ENCODE results near the gene GLTP. TPM values are rescaled to one million over a fixed set of nuclear protein-coding genes. Genes with fewer than 3 reads are reported as not detected.
"Not testable (repeated sequence)": the region's sequence is repeated elsewhere in the genome, so short reads cannot be mapped to it uniquely, and the experiment has no call there.

Gene GLTP
- total and polyA plus RNA-seq, 12 donors: 18.0 to 28.0 (median 21.9) TPM

DNA sequence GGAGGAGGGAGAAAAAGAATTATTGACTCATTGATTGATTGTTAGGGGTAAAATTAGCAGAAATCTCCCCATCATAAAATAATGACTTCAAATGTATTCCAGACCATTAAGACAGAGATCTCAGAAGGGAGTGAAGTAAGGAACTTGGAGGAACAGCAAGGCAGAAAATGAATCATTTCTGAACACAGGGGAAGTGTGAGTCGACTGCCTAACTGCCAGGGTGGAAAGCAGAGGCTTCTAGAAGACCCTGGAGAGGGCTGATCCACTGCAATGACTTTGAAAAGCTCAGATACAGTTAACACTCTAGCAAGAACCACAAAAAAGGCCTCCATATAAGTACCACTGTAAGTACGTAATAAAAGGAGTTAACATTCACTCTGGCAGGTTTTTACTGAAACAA, 9.7 kb downstream of the GLTP start:
- H3K27ac ChIP-seq: no peak overlapping the region
- H3K4me1 ChIP-seq: peaks cover 0 to 31% (median 11%) of the 10 kb centered on the region in 9 donors
- intact Hi-C loops (cut with DNase I): loop anchor here in 1 of 10 donors (10.0 kb wide), 1 partner anchor 276 kb away; no protein-coding TSS in a partner anchor
- ATAC-seq (no peak), DNase-seq (no peak)
- TF ChIP-seq, protein P1, sequence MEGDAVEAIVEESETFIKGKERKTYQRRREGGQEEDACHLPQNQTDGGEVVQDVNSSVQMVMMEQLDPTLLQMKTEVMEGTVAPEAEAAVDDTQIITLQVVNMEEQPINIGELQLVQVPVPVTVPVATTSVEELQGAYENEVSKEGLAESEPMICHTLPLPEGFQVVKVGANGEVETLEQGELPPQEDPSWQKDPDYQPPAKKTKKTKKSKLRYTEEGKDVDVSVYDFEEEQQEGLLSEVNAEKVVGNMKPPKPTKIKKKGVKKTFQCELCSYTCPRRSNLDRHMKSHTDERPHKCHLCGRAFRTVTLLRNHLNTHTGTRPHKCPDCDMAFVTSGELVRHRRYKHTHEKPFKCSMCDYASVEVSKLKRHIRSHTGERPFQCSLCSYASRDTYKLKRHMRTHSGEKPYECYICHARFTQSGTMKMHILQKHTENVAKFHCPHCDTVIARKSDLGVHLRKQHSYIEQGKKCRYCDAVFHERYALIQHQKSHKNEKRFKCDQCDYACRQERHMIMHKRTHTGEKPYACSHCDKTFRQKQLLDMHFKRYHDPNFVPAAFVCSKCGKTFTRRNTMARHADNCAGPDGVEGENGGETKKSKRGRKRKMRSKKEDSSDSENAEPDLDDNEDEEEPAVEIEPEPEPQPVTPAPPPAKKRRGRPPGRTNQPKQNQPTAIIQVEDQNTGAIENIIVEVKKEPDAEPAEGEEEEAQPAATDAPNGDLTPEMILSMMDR (IDR thresholded peaks at IDR 0.05): no peak
- H3K9me3 ChIP-seq: no peaks in the 10 kb centered on the region
- H3K4me3 ChIP-seq: no peak overlapping the region
- WGBS, 2 donors: 68 to 76% methylated on average over 2 of the region's 2 CpGs
- no peaks in the 10 kb centered on the region for H3K27me3 ChIP-seq
- peaks cover 0 to 14% (median 4%) of the 10 kb centered on the region in 9 donors for H3K36me3 ChIP-seq

- TF ChIP-seq, protein P1 (IDR thresholded peaks at IDR 0.05): no peak
- ATAC-seq (no peak), DNase-seq (no peak)
- Histone ChIP-seq H3K9me3 (no peaks in the 10 kb centered on the region), H3K27me3 (no peaks in the 10 kb centered on the region), H3K4me1 (peaks cover 0 to 52% (median 23%) of the 10 kb centered on the region in 9 donors), H3K4me3 (no peak overlapping the region), H3K27ac (no peak overlapping the region), H3K36me3 (peaks cover 0 to 14% (median 4%) of the 10 kb centered on the region in 9 donors)
- WGBS, 2 donors: 85 to 91% methylated on average over 9 of the region's 9 CpGs
- intact Hi-C loops (cut with DNase I): no loop called here
Measured at GRCh38 chr12:109868182-109869051, 11.9 kb downstream of the GLTP start.

DNA sequence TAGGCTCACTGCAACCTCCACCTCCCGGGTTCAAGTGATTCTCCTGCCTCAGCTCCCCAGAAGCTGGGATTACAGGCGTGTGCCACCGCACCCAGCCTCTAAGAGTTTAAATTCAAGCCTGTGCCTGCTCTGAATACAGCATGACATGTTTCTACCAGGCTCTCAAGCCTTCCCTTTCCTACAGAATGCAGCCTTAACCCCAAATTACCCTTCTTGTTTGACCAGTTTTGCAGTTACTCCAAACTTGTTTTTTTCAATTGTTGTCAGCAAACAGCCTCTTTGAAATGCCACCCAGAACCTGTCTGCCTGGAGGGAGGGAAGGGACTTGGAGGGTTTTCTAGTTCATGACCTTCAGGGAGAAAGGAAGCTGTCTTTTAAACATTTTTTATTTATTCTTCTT, 15.4 kb downstream of the GLTP start:
- Histone ChIP-seq H3K4me1 (peaks cover 0 to 28% (median 12%) of the 10 kb centered on the region in 9 donors), H3K4me3 (no peak overlapping the region), H3K27me3 (no peaks in the 10 kb centered on the region), H3K9me3 (no peaks in the 10 kb centered on the region), H3K36me3 (peaks cover 0 to 23% (median 0%) of the 10 kb centered on the region in 9 donors), H3K27ac (peak overlapping the region in 1 of 10 donors; percentile 52)
- WGBS, 2 donors: 88 to 94% methylated on average over 3 of the region's 3 CpGs
- TF ChIP-seq, protein P1 (IDR thresholded peaks at IDR 0.05): no peak
- ATAC-seq: no peak
- no peak for DNase-seq
- intact Hi-C loops (cut with DNase I): no loop called here

DNA sequence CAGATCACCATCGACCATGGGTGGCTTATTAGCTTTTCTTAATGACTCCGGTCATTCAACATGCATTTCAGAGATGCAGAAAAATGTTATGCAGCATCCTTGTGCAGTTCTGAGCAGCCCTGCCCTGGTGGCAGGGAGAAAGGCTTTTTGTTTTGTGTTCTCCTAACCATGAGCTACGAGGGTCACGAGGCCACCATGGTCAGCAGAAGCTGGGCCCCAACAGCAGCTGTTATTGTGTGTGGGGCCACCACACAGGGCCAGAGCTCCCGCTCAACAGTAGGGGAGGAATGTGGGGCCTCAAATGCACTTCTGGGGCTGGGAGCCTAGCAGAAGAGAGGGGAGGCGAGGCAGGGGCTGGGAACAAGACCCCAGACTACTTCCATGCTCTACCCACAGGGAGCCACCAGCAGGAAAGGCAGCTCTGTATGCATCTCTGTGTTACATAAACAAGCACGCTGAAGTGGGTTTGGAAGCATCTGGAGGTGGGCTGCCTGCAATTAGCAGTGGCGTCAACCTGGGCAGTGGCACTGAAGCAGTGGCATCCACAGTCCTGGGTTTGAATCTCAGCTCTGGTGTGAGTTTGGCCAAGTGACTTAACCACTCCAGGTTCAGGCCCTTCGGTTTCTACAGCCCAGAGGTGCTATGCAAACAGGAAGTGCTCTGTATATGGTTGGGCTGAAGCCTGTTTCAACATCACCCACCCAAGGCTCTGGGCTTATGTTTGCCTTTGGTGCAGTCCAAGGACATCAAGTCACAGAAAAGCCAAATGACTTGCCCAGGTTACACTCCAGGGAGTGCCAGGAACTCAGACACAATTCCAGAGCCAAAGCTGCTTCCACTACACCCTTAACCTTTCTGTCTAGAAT, 16.3 kb downstream of the GLTP start:
- Histone ChIP-seq H3K9me3 (no peaks in the 10 kb centered on the region), H3K4me1 (peaks cover 0 to 21% (median 12%) of the 10 kb centered on the region in 9 donors), H3K27me3 (no peaks in the 10 kb centered on the region), H3K36me3 (peaks cover 0 to 24% (median 0%) of the 10 kb centered on the region in 9 donors), H3K27ac (peak overlapping the region in 1 of 10 donors; percentile 52), H3K4me3 (no peak overlapping the region)
- no peak for DNase-seq
- 78 to 80% methylated on average over 9 of the region's 9 CpGs for WGBS, 2 donors
- peak in 4 of 8 donors; percentile 29 to 80 (median 63) for ATAC-seq
- intact Hi-C loops (cut with DNase I): no loop called here
- TF ChIP-seq, protein P1 (IDR thresholded peaks at IDR 0.05): no peak

GRCh38 chr12:109862491-109862890, 17.9 kb downstream of the GLTP start:
- ATAC-seq; intact Hi-C loops (cut with DNase I); H3K4me3 ChIP-seq; H3K27ac ChIP-seq; H3K9me3 ChIP-seq; DNase-seq; H3K27me3 ChIP-seq: not testable (repeated sequence)
- peaks cover 0 to 39% (median 10%) of the 10 kb centered on the region in 9 donors for H3K36me3 ChIP-seq
- peaks cover 0 to 21% (median 12%) of the 10 kb centered on the region in 9 donors for H3K4me1 ChIP-seq
- 95% methylated on average over 9 of the region's 9 CpGs for WGBS, 2 donors

All from heart right ventricle (tissue), 16 donors.